NCI-H2196 treated with DMSO at 0.1 percent for 48 hours (cell line): Measurements from ENCODE around the gene MYH14.

Source experiments
- DNase-seq: peaks from one replicate; lab custom pipeline; 2025; ENCODE audit not compliant: unreplicated experiment; lab: John Stamatoyannopoulos, UW

MYH14 gene

DNA sequence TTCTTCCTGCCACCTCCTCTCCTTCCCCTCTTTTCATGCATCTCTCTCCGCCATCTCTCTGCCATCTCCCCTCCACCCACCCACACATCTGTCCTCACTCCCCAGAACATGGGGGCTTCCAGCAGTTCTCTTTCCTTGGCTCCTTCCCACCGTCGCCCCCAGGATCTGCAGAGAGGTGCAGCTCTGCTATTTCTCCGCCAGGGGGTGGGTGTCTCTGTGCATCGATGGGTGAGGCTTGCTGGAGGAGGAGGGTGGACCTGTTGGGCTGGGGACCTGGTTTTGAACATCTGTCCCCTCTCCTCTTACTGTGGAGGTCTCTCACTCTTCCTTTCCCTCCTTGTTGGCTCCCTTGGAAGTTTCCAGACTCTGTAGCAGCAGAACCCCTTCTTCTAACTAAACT, 51.7 kb downstream of the MYH14 start:
- no peak for DNase-seq

- DNase-seq: no peak
Observed at GRCh38 chr19:50257141-50257540, 53.7 kb downstream of the MYH14 start.

- DNase-seq: no peak
Observed at GRCh38 chr19:50258918-50259372, 55.5 kb downstream of the MYH14 start.

GRCh38 chr19:50261446-50261970, 58.1 kb downstream of the MYH14 start:
- no peak for DNase-seq

GRCh38 chr19:50263176-50263575, 59.8 kb downstream of the MYH14 start:
- DNase-seq: no peak

GRCh38 chr19:50264483-50265186, 61.2 kb downstream of the MYH14 start:
- DNase-seq: no peak

DNA sequence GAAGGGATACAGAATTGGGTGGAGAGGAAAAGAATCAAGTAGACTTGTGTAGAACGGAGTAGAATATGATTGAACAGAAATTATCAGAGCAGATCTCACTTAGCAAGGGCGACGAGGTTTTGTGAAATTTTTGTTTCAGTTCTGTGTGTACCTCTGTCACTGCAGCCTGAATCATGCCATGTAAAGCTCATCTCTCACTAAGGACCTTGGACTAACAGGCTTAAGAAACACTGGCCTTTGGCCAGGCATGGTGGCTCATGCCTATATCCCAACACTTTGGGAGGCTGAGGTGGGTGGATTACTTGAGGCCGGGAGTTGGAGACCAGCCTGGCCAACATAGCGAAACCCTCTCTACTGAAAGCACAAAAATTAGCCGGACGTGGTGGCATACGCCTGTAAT, 62.6 kb downstream of the MYH14 start:
- no peak for DNase-seq

DNA sequence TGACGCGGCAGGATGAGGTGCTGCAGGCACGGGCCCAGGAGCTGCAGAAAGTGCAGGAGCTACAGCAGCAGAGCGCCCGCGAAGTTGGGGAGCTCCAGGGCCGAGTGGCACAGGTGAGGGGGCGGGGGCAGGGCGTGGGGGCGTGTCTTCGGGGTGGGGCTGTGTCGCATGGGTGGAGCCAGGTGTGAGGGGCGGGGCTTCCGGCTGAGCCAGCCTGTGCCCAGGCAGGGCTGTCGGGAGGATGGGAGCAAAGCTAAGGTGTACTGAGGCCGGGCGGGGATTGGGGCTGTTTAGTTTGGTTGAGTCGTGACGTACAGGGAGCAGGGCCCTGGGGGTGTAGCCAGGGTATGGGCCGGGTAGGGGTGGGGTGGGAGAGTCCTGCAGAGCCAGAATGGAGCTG, 63.5 kb downstream of the MYH14 start:
- no peak for DNase-seq

GRCh38 chr19:50268041-50268440, 64.6 kb downstream of the MYH14 start:
- no peak for DNase-seq

GRCh38 chr19:50268501-50268900, 65.1 kb downstream of the MYH14 start:
- DNase-seq: no peak

- DNase-seq: no peak
Observed at GRCh38 chr19:50269653-50270052, 66.2 kb downstream of the MYH14 start.

DNA sequence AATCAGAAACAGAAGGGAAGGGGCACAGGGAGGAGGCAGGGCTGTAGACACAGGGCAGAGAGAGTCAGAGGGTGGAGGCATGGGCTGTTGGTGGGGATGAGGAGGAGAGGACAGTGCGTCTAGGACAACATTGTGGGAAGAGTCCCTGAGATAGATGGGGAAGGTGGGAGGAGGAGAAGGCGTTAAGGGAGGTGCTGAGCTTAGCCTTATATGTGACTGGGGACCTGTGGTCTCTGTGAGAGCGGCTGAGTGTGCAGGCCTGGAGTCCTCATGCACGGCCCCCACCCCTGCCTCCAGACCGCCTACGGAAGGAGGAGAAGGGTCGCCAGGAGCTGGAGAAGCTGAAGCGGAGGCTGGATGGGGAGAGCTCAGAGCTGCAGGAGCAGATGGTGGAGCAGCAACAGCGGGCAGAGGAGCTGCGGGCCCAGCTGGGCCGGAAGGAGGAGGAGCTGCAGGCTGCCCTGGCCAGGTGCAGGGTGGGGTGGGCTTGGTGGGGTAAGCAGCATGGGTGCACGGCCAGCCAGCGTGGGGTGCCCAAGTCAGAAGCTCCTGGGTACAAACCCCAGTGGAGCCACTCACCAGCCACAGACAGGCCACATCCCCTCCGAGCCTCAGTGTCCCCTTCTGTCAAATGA, 69.0 kb downstream of the MYH14 start:
- DNase-seq: no peak

- no peak for DNase-seq
Observed at GRCh38 chr19:50273821-50274220, 70.4 kb downstream of the MYH14 start.

DNA sequence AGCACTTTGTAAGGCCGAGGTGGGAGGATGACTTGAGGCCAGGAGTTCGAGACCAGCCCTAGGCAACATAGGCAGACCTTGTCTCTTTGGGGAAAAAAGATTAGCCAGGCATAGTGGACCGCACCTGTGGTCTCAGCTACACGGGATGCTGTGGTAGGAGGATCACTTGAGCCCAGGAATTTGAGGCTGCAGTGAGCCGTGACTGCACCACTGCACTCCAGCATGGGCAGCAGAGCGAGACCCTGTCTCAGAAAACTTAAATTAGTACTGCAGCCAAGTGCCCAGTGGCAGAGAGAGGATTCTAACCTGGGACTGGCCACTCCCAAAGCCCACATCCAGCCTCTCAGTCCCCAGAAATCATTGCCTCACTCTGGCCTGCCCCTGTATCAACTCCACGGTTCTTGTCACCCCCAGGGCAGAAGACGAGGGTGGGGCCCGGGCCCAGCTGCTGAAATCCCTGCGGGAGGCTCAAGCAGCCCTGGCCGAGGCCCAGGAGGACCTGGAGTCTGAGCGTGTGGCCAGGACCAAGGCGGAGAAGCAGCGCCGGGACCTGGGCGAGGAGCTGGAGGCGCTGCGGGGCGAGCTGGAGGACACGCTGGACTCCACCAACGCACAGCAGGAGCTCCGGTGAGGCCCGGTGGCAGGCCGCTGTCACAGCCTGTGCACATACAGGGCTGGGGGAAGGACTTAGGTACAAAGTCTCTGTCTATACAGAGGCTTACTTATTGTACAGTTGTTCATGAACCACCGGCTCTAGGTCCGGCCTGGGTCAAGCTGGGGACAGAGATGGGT, 72.4 kb downstream of the MYH14 start:
- no peak for DNase-seq

DNA sequence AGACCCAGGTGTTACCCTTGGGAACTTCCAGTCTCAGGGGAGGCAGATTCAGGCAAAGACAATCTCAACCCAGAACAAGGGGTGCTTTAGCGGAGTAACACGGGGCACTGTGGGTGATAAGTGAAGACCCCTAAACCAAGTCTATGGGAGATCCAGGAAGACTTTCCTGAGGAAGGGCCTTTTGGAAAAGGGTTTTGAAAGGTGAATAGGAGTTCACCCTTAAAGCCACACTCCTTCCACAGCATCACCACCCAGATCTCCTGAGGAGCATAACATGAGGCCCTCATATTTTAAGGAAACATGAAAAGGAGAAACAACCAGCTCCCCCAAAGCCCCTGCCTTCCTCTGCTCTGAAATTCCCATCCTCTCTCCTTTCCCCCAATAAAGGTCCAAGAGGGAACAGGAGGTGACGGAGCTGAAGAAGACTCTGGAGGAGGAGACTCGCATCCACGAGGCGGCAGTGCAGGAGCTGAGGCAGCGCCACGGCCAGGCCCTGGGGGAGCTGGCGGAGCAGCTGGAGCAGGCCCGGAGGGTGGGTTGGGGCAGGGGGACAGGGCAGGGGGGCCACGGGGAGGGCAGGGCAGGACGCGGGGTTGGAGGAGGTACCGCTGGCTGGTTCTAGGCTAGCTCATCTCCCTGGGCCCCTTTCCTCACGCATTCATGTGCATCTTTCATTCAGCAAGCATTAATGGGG, 73.1 kb downstream of the MYH14 start:
- DNase-seq: no peak

- DNase-seq: no peak
Observed at GRCh38 chr19:50277966-50278580, 74.7 kb downstream of the MYH14 start.

DNA sequence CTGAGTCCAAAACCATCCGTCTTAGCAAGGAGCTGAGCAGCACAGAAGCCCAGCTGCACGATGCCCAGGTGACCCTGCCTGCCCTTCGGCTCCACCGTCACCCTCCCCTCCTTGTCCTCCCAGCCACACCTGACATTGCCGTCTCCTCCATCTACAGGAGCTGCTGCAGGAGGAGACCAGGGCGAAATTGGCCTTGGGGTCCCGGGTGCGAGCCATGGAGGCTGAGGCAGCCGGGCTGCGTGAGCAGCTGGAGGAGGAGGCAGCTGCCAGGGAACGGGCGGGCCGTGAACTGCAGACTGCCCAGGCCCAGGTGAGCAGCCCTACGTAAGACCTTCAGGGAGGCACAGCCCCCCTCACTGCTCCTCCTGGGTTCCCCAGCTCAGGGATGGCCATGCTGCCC, 76.7 kb downstream of the MYH14 start:
- DNase-seq: no peak

DNA sequence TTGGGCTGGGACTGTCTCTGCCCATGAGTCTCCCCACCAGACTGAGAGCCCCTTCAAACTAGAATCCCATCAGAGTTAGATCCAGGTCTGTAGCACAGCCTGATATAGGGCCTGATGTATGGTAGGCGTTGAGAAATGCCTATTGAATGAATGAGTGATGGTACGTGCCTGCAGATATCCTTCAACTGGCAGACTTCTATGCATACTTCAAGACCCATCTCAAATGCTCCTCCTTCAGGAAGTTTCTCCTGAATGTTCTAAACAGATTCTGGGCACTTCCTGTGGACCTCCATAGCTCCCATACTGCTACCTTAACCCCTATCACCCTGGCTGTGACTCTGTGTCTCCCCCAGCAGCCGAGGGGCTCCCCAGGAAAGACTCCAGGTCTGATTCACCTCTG, 77.6 kb downstream of the MYH14 start:
- DNase-seq: no peak

DNA sequence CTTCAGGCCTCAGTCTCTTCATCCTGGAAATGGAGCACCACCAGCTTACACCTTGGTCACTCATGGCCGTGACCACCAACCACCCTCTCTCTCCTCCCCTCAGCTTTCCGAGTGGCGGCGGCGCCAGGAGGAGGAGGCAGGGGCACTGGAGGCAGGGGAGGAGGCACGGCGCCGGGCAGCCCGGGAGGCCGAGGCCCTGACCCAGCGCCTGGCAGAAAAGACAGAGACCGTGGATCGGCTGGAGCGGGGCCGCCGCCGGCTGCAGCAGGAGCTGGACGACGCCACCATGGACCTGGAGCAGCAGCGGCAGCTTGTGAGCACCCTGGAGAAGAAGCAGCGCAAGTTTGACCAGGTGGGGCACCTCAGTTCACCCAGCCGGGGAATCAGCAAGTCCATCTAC, 78.1 kb downstream of the MYH14 start:
- no peak for DNase-seq

GRCh38 chr19:50285833-50286232, 82.4 kb downstream of the MYH14 start:
- no peak for DNase-seq

- DNase-seq: no peak
Observed at GRCh38 chr19:50286443-50286842, 83.0 kb downstream of the MYH14 start.
